Astrocyte of the hippocampus (primary cell): ENCODE data around the gene FLAD1.
A peak's percentile ranks its signal among the peaks of the same experiment; 100 is the strongest.

ENCODE experiments used
- DNase-seq: peaks from one replicate; pipeline ENCODE4 v3.0.0; 2011; ENCODE audit warnings: low read depth, low spot score

The FLAD1 gene

GRCh38 chr1:155014709-155015508 is 31.8 kb downstream of the FLAD1 start:
- no peak for DNase-seq

DNA sequence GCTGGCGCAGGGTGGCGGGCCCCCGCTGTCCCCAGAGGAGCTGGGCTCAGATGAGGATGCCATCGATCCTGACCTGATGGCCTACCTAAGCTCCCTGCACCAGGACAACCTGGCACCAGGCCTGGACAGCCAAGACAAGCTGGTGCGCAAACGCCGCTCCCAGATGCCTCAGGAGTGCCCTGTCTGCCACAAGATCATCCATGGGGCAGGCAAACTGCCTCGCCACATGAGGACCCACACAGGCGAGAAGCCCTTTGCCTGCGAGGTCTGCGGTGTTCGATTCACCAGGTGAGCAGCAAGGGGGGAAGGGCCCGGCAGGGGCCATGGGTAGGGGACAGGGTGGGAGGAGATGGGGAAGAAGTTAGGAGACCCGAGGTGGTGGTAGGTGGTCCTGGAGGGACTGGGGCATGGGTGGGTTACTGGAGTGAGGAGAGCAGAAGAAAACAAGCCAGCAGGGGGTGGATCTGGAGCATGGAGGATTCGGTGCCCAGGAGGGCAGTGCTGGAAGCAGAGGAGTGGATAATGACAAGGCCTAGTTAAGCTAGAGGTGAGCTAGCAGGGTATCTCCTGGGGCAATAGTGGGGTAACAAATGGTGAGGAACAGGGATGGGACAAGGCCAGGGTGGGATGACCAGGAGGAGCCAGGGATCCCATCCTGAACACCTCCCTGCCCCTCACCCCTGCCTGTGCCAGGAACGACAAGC is 32.5 kb downstream of the FLAD1 start:
- DNase-seq: no peak

DNA sequence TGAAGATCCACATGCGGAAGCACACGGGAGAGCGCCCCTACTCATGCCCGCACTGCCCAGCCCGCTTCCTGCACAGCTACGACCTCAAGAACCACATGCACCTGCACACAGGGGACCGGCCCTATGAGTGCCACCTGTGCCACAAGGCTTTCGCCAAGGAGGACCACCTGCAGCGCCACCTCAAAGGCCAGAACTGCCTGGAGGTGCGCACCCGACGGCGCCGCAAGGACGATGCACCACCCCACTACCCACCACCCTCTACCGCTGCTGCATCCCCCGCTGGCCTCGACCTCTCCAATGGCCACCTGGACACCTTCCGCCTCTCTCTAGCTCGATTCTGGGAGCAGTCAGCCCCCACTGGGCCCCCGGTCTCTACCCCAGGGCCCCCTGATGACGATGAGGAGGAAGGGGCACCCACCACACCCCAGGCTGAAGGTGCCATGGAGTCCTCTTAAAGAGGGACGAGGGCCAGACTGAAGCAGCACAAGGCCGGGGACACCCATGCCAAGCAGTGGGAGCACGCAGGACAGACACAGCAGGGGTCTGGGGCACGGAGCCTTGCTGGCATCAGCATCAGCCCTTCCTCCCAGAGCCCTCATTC is 33.2 kb downstream of the FLAD1 start:
- no peak for DNase-seq

- DNase-seq: peak; percentile 97
Observed at GRCh38 chr1:155017041-155017945, 34.1 kb downstream of the FLAD1 start.

DNA sequence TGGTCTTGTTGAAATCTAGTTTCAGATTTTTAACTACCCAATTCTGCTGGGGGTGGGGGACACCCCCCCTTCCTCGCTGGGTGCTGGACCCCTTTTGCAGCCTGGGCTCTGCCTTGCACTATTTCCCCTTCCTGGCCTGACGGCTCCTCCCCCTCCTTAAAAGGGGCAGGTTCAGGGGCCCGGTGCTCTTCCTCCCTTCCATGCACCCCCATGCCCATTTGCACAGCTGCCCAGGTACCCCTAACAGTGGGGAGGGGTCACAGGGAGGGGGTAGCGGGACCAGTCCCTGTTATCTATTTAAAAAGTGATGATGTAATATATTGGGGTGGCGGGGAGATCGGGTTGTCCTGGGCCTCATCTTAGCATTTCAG is 34.8 kb downstream of the FLAD1 start:
- DNase-seq: no peak

- no peak for DNase-seq
Observed at GRCh38 chr1:155018617-155019348, 35.6 kb downstream of the FLAD1 start.

GRCh38 chr1:155019377-155020245 is 36.5 kb downstream of the FLAD1 start:
- no peak for DNase-seq

DNA sequence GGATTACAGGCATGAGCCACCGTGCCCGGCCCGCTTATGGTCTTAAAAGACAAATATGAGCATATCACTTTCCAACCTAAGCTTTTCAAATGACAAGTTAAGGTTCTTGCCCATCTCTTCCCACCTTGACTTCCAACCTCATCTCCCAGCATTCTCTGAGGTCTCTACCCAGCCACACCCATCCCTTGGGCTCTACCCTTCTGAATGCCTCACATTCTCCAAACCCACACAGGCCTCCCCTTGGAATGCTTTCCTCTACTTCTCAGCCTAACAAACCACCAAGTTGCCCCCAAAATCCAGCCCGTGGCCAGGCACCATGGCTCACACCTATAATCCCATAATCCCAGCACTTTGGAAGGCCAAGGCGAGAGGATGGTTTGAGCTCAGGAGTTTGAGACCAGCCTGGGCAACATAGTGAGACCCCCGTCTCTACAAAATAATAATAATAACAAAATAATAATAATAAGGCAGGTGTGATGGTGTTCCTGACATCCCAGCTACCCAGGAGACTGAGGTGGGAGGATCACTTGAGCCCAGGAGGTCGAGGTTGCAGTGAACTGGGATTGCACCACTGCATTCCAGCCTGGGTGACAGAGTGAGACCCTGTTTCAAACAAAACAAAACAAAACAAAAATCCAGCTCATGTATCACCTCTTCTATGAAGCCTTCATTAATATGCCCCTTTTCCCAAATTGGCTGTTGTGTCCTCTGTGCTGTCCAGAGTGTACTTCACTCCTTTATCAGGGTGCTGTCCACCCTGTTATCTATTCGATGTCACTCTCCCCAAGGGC is 39.2 kb downstream of the FLAD1 start:
- peak; percentile 29 for DNase-seq

DNA sequence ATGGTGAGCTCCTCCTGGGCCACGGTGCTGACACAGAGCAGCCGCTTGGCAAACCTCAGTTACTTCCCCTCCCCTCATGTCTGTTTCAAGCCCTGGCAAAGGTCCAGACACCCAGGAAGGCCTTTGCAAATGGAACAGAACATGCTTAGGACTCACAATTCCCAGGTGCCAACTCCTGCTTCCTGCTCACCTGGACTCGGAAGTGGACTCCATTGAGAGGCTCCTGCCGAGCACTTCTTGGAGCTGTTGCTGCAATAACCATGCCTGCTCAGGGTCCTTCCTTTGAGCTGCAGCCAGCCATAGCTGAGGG is 39.7 kb downstream of the FLAD1 start:
- no peak for DNase-seq

GRCh38 chr1:155023627-155024026 is 40.5 kb downstream of the FLAD1 start:
- no peak for DNase-seq

GRCh38 chr1:155024315-155024714 is 41.2 kb downstream of the FLAD1 start:
- no peak for DNase-seq

GRCh38 chr1:155026154-155026553 is 43.0 kb downstream of the FLAD1 start:
- no peak for DNase-seq

GRCh38 chr1:155026588-155026987 is 43.4 kb downstream of the FLAD1 start:
- DNase-seq: peak; percentile 28

GRCh38 chr1:155029513-155030242 is 46.5 kb downstream of the FLAD1 start:
- DNase-seq: no peak

GRCh38 chr1:155030243-155030795 is 47.2 kb downstream of the FLAD1 start:
- no peak for DNase-seq

- no peak for DNase-seq
Observed at GRCh38 chr1:155030899-155031298, 47.8 kb downstream of the FLAD1 start.

- DNase-seq: no peak
Observed at GRCh38 chr1:155032886-155033285, 49.7 kb downstream of the FLAD1 start.

DNA sequence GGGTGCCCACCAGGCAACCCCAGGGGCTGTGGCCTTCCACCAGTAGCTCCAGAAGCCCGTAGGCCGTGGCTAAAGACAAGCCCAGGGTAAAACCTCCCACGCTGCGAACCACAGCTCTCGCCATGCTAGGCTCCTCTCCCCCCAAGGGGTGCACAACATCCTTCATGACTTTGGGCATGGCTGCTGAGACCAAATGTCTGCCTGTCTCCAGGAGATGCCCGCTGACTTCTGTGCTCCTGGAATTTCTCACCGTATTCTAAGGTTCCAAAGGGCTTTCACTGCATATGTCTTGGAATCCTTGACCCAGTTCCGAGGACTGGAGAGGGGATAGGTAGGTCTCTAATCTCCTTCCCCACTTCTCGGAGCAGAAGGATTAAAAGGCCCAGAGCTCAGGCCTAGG is 50.4 kb downstream of the FLAD1 start, which contains the start of the genes DCST1 and DCST2:
TSS of gene DCST1 (plus strand) at position 301 of the 400 bp plus-strand sequence. CDS start 213 bp downstream, outside the sequence.
TSS of gene DCST2 (minus strand) at position 258 of the 400 bp plus-strand sequence. CDS start at position 178, 80 bp downstream.
- DNase-seq: no peak
